ENCODE data around the gene NCK2.

GRCh38 chr2:105786231-105787230 is 41.8 kb downstream of the NCK2 start:
- TF ChIP-seq CTCF (IDR thresholded peaks at IDR 0.05) (no peak), POLR2AphosphoS5 (IDR thresholded peaks at IDR 0.05; ENCODE audit: insufficient read depth in 1 of 2, low read depth in 1 of 2) (no peak), POLR2A (IDR thresholded peaks at IDR 0.05) (no peak)

All from vagina (tissue), 2 donors.